Measurements from ENCODE around the gene MRPL39. TPM values are rescaled to one million over a fixed set of nuclear protein-coding genes. Genes with fewer than 3 reads are reported as not detected.

Gene MRPL39
- 25.2 and 28.1 TPM in 2 replicates for total RNA-seq
- polyA plus RNA-seq: 7.8 and 10.4 TPM in 2 replicates
- 18.7 and 21.0 TPM in 2 replicates for polyA plus RNA-seq (2011; cell fraction: cytosol; rRNA removed)
- 12.7 and 15.4 TPM in 2 replicates for polyA plus RNA-seq (2011; cell fraction: nucleus; rRNA removed)
- 34.0 and 51.4 TPM in 2 replicates for polyA plus RNA-seq (2012)
- 10.0 and 11.1 TPM in 2 replicates for polyA minus RNA-seq
- 20.0 TPM for polyA minus RNA-seq (2011; cell fraction: cytosol; rRNA and poly(A)+ RNA removed)
- polyA minus RNA-seq (2011; cell fraction: nucleus; rRNA and poly(A)+ RNA removed): 6.5 and 7.1 TPM in 2 replicates
- percentile 80 among the genes with signal in this experiment for Bru-seq, nascent RNA
- BruChase-seq, experiment 1, labeled RNA remaining after a 6-hour chase: percentile 72 among the genes with signal in this experiment
- BruChase-seq, experiment 2, labeled RNA remaining after a 2-hour chase: percentile 80 among the genes with signal in this experiment
- long read RNA-seq, transcript MRPL39-202 (10 exons, 1,110 nt): major isoform, 97 of 106 reads
- long read RNA-seq, partial matches to known transcripts: 2 of 106 reads
- long read RNA-seq, other reads (novel, unspliced or antisense): 7 of 106 reads

DNA sequence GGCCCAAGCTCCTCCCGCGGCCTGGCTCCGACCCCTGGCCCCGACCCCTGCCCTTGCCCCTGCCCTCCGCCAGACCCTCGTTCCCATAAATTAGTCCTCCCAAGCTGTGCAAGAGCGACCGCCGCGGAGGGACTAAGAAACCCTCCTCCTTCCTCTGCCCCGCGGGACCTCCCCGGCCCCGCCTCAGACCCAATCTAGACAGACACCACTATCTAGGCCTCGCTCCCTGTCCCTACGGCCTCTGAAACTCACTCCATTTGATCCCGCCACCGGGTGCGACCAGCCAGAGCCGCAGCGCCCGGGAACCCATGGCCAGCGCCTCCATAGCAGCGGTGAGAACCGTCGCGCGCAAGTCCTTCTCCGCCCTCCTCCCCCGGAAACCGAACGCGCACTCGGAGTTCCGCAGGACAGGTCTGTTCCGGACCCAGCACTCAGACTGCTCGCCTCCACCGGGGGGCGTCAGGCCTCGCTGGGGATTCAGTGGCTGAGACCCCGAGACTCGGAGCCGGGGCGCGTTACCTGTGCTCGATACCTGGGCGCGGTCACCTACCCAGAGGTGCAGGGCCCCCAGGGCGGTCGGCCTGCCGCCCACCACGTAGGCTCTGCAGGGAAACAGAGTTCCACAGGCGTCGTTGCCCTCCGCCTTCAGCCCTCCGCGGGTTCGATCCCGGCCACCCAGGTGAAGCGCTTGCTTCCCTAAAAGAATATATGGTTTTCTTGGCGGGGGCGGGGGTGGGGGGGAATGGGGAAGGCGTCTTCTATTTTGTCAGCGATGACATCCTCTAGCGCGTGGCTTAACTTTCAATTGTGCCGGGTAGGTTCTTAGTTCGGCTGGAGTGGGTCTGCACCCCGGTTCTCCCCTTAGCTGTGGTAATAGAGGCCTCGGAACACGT, at the start of gene MRPL39:
TSS of gene MRPL39 (minus strand) at position 331 of the 893 bp plus-strand sequence. CDS start at position 325, 6 bp downstream.
- ChIA-PET POLR2A (no interaction called here), CTCF (interaction anchor here (0.6 to 2.7 kb wide), 12 partner anchors 9 to 1110 kb away, joined by 3 to 16 read pairs (median 3); no protein-coding TSS in a partner anchor)
- intact Hi-C loops (cut with micrococcal nuclease): loop anchor here (1.0 to 5.0 kb wide), 12 partner anchors 32 to 1109 kb away; partner anchors contain the start of genes ATP5PF, GABPA and JAM2
- peak within 1 kb of the TSS; percentile 68 for H3K27ac ChIP-seq (ENCODE audit: insufficient read depth, low read depth, low read length)
- H3K9me1 ChIP-seq (replicated peaks; ENCODE audit: control insufficient read depth, extremely low read depth, insufficient read depth, low read length): no peaks in the 10 kb centered on the region
- peaks cover 0 to 2% of the 10 kb centered on the region in 2 experiments for H3K36me3 ChIP-seq (ENCODE audit: control insufficient read depth in 2 of 2, extremely low read depth in 1 of 2, insufficient read depth in 2 of 2, low read length in 2 of 2)
- no TSS peak for BruUV-seq (replicated peaks)
- no peaks in the 10 kb centered on the region for H3K9me3 ChIP-seq (replicated peaks; ENCODE audit: control insufficient read depth, insufficient read depth, low read length)
- DNase-seq (ENCODE audit: low read depth, low spot score) (peak; percentile 78), FAIRE-seq (peak; percentile 67)
- H3K4me1 ChIP-seq (ENCODE audit: control insufficient read depth, extremely low read depth, insufficient read depth, low read length): peaks cover 10% of the 10 kb centered on the region
- H3K4me2 ChIP-seq (ENCODE audit: insufficient read depth, low read length): peak within 1 kb of the TSS; percentile 98
- H3K4me3 ChIP-seq (replicated peaks in 1 of 3; ENCODE audit: insufficient read depth in 1 of 3, low read depth in 1 of 3, low read length in 3 of 3): peak within 1 kb of the TSS; percentile 60 to 97 (median 97)
- dilution Hi-C loops (cut with MboI; ENCODE audit: extremely low pct_ligation_motif_present, low sequenced_read_pairs): no loop called here
- peaks cover 13% of the 10 kb centered on the region for H3K79me2 ChIP-seq (ENCODE audit: control insufficient read depth, insufficient read depth, low read length)
- TF ChIP-seq, protein P1, sequence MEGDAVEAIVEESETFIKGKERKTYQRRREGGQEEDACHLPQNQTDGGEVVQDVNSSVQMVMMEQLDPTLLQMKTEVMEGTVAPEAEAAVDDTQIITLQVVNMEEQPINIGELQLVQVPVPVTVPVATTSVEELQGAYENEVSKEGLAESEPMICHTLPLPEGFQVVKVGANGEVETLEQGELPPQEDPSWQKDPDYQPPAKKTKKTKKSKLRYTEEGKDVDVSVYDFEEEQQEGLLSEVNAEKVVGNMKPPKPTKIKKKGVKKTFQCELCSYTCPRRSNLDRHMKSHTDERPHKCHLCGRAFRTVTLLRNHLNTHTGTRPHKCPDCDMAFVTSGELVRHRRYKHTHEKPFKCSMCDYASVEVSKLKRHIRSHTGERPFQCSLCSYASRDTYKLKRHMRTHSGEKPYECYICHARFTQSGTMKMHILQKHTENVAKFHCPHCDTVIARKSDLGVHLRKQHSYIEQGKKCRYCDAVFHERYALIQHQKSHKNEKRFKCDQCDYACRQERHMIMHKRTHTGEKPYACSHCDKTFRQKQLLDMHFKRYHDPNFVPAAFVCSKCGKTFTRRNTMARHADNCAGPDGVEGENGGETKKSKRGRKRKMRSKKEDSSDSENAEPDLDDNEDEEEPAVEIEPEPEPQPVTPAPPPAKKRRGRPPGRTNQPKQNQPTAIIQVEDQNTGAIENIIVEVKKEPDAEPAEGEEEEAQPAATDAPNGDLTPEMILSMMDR (IDR thresholded peaks at IDR 0.05; ENCODE audit: extremely low read depth in 1 of 2, insufficient read depth in 1 of 2, low read depth in 1 of 2, low read length in 2 of 2): peak; percentile 55 to 68
- TF ChIP-seq EZH2 (IDR thresholded peaks at IDR 0.05; ENCODE audit: borderline replicate concordance, low read depth, low read length, severe bottlenecking) (no peak), FOS (IDR thresholded peaks at IDR 0.05; ENCODE audit: borderline replicate concordance, insufficient read depth, low read length) (no peak), MYC (IDR thresholded peaks at IDR 0.05; ENCODE audit: low read depth, low read length) (no peak), POLR2AphosphoS5 (IDR thresholded peaks at IDR 0.05; ENCODE audit: insufficient read depth, low read depth, low read length) (peak; percentile 73), POLR2A (IDR thresholded peaks at IDR 0.05; ENCODE audit: low read depth, low read length) (peak; percentile 73), JUN (IDR thresholded peaks at IDR 0.05; ENCODE audit: borderline replicate concordance, insufficient read depth, insufficient read length, low read depth) (no peak)
- TF ChIP-seq, protein P2, sequence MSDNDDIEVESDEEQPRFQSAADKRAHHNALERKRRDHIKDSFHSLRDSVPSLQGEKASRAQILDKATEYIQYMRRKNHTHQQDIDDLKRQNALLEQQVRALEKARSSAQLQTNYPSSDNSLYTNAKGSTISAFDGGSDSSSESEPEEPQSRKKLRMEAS (IDR thresholded peaks at IDR 0.05; ENCODE audit: insufficient read depth, insufficient read length): no peak
- H4K20me1 ChIP-seq (replicated peaks; ENCODE audit: control insufficient read depth, extremely low read depth, insufficient read depth, low read length): no peaks in the 10 kb centered on the region
- H2AFZ ChIP-seq (ENCODE audit: low read depth, low read length): peak within 1 kb of the TSS; percentile 89
- H3K9ac ChIP-seq (replicated peaks; ENCODE audit: extremely low read depth, insufficient read depth, low read length): peak within 1 kb of the TSS; percentile 80
- H3K27me3 ChIP-seq (ENCODE audit: control insufficient read depth in 2 of 2, insufficient read depth in 2 of 2, low read length in 2 of 2): no peaks in the 10 kb centered on the region

Measured in endothelial cell of umbilical vein (primary cell).